Trophoblast cell (in vitro differentiated cells and primary cell): Measurements from ENCODE around the gene FOXE1. TPM values are rescaled to one million over a fixed set of nuclear protein-coding genes. Genes with fewer than 3 reads are reported as not detected.

Experiments
- DNase-seq, 2 donors: peaks; one replicate each; pipeline ENCODE4 v3.0.0-alpha.2; 2016
- H2AFZ ChIP-seq: 2 replicates; pipeline ENCODE4 v1.6.1; 2013; ENCODE audit warnings: low read length, moderate library complexity, mild to moderate bottlenecking; ENCODE audit not compliant: insufficient read depth, poor library complexity
- H2AK5ac ChIP-seq: 2 replicates; pipeline ENCODE4 v1.6.1; 2013; ENCODE audit warnings: mild to moderate bottlenecking, low read length
- H2BK120ac ChIP-seq: 2 replicates; pipeline ENCODE4 v1.6.1; 2013; ENCODE audit warnings: low read length, mild to moderate bottlenecking, moderate library complexity; ENCODE audit not compliant: insufficient read depth, poor library complexity
- H2BK12ac ChIP-seq: 2 replicates; pipeline ENCODE4 v1.6.1; 2013; ENCODE audit warnings: mild to moderate bottlenecking, low read length, moderate library complexity
- H2BK5ac ChIP-seq: 2 replicates; pipeline ENCODE4 v1.6.1; 2013; ENCODE audit warnings: low read length, low read depth, moderate library complexity, mild to moderate bottlenecking; ENCODE audit not compliant: poor library complexity
- H3K14ac ChIP-seq: 2 replicates; pipeline ENCODE4 v1.6.1; 2013; ENCODE audit warnings: mild to moderate bottlenecking, low read length
- H3K18ac ChIP-seq: 2 replicates; pipeline ENCODE4 v1.6.1; 2013; ENCODE audit warnings: mild to moderate bottlenecking, low read length
- H3K23ac ChIP-seq: 2 replicates; pipeline ENCODE4 v1.6.1; 2013; ENCODE audit warnings: low read length
- H3K27ac ChIP-seq: 2 replicates; pipeline ENCODE4 v1.5.1; 2013; ENCODE audit warnings: low read depth, mild to moderate bottlenecking, inconsistent platforms, low read length, moderate library complexity
- H3K27me3 ChIP-seq: 2 replicates; pipeline ENCODE4 v1.6.1; 2013; ENCODE audit warnings: inconsistent platforms, mild to moderate bottlenecking, low read length, moderate library complexity; ENCODE audit not compliant: insufficient read depth
- H3K36me3 ChIP-seq, 2 experiments: 1 replicate in 1 of 2; 2 replicates in 1 of 2; pipeline ENCODE4 v1.6.1; 2013; ENCODE audit warnings: low read length in 2 of 2, mild to moderate bottlenecking in 2 of 2, moderate library complexity in 1 of 2; ENCODE audit not compliant: insufficient read depth in 2 of 2, control insufficient read depth in 1 of 2
- H3K4ac ChIP-seq: 2 replicates; pipeline ENCODE4 v1.6.1; 2013; ENCODE audit warnings: low read depth, mild to moderate bottlenecking, low read length, moderate library complexity
- H3K4me1 ChIP-seq, 2 experiments: 1 replicate in 1 of 2; 2 replicates in 1 of 2; pipeline ENCODE4 v1.6.1; 2013; ENCODE audit warnings: low read length in 2 of 2, mild to moderate bottlenecking in 2 of 2, moderate library complexity in 1 of 2; ENCODE audit not compliant: insufficient read depth in 2 of 2, control insufficient read depth in 1 of 2
- H3K4me2 ChIP-seq: 2 replicates; pipeline ENCODE4 v1.6.1; 2013; ENCODE audit warnings: inconsistent platforms, mild to moderate bottlenecking, low read length, moderate library complexity
- H3K4me3 ChIP-seq: 2 replicates; pipeline ENCODE4 v1.5.1; 2013; ENCODE audit warnings: mild to moderate bottlenecking, low read depth, low read length, inconsistent platforms
- H3K79me1 ChIP-seq: one replicate; pipeline ENCODE4 v1.6.1; 2013; ENCODE audit warnings: low read length
- H3K79me2 ChIP-seq: 2 replicates; pipeline ENCODE4 v1.6.1; 2013; ENCODE audit warnings: low read length, mild to moderate bottlenecking; ENCODE audit not compliant: control insufficient read depth, insufficient read depth, poor library complexity
- H3K9ac ChIP-seq: 2 replicates; pipeline ENCODE4 v1.6.1; 2013; ENCODE audit warnings: mild to moderate bottlenecking, low read length
- H3K9me3 ChIP-seq: 2 replicates; pipeline ENCODE4 v1.6.1; 2013; ENCODE audit warnings: low read depth, mild to moderate bottlenecking, control low read depth, inconsistent platforms, low read length; ENCODE audit not compliant: insufficient read depth
- H4K12ac ChIP-seq: 2 replicates; pipeline ENCODE4 v1.6.1; 2013; ENCODE audit warnings: low read depth, mild to moderate bottlenecking, low read length, moderate library complexity
- H4K8ac ChIP-seq: 2 replicates; pipeline ENCODE4 v1.6.1; 2013; ENCODE audit warnings: low read depth, mild to moderate bottlenecking, low read length, moderate library complexity
- H4K91ac ChIP-seq: one replicate; pipeline ENCODE4 v1.6.1; 2013; ENCODE audit warnings: low read depth, mild to moderate bottlenecking, low read length, moderate library complexity
- WGBS: extraction: QIAGEN DNeasy Blood & Tissue Kit; methylation state at CpG from one replicate; pipeline ENCODE4 v1.1.7; 2013; ENCODE audit warnings: missing lambda C conversion rate; ENCODE audit not compliant: insufficient read length, insufficient coverage; ENCODE audit errors: extremely low coverage; 5-methylcytosine and 5-hydroxymethylcytosine counted together
- polyA plus RNA-seq: library from polyadenylated mRNA; stranded (reverse); fragments of 200-250 nt; gene quantifications from 2 replicates; pipeline ENCODE4 v1.2.3, GENCODE V29; 2013

Gene FOXE1
- not detected in 2 replicates for polyA plus RNA-seq

DNA sequence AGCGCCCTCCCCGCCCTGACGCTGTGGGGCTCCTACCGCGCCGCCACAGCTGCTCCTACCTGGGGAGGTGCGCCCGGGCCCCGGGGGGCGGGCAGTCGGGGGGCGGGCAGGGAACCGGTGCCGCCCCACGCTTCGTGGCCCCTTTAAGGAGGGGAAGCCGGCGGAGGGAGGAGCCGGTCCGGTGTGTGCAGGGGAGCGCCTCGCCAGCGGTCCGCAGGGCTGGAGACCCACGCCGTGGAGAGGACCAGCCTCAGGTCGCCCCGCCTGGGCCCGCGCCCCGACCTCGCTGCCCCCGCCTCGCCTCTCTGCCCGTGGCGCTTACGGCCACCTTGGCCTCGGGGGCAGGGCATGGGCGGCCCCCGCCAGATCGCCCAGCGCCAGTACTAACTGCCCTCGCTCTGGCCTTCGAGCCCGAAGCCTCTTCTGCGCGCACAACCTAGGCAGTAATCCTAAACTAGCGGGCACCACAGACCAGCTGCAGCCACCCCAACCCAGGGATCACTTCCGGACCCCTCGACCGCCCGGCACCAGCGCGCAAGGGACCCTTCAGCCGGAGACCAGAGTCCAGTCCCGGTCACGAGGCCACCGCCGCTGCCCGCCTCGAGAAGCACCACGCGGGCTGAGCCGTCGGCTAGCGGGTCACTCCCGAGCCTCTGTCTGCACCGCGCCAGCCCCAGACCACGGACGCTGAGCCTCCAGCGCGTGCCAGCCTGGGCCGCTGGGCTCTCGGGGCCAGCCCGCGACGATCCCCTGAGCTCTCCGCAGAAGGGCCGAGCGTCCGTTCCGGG, at the start of gene FOXE1:
TSS of gene FOXE1 (plus strand) at position 171 of the 788 bp plus-strand sequence. CDS start 689 bp downstream, outside the sequence.
- Histone ChIP-seq H3K27ac (no peak within 1 kb of the TSS), H3K4me3 (peak within 1 kb of the TSS; percentile 44), H2BK5ac (no peak within 1 kb of the TSS), H3K14ac (no peak within 1 kb of the TSS), H3K4ac (no peak within 1 kb of the TSS), H3K79me2 (no peaks in the 10 kb centered on the region), H3K36me3 (no peaks in the 10 kb centered on the region), H2AK5ac (no peak within 1 kb of the TSS), H3K4me2 (peak within 1 kb of the TSS; percentile 73), H4K12ac (peak within 1 kb of the TSS; percentile 31), H3K23ac (no peak within 1 kb of the TSS), H2AFZ (peak within 1 kb of the TSS; percentile 50), H4K8ac (no peak within 1 kb of the TSS), H2BK12ac (no peak within 1 kb of the TSS), H3K79me1 (no peaks in the 10 kb centered on the region), H3K18ac (no peak within 1 kb of the TSS), H3K27me3 (peaks cover 90% of the 10 kb centered on the region), H3K4me1 (peaks cover 8 to 15% of the 10 kb centered on the region in 2 experiments), H3K9me3 (peaks cover 24% of the 10 kb centered on the region), H3K9ac (no peak within 1 kb of the TSS), H2BK120ac (no peak within 1 kb of the TSS), H4K91ac (no peak within 1 kb of the TSS)
- no CpG with 5 or more reads among the region's 83 CpGs for WGBS
- DNase-seq = no peak

DNA sequence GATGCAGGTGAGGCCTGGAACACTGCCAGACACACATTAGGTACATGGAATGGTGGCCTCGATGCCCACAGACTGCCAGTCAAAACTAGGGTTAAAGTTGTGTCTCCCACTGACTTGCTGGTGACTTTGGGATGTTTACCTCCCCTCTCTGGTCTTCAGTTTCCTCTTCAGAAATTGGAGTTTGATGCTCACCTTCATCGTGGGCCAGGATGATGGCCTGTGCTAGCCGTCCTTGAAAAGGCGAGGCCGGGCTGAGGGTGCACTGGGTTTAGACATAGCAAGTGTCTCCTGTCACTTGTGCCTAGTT, 49.0 kb upstream of the FOXE1 start:
- no peak overlapping the region for H4K91ac ChIP-seq
- peak overlapping the region; percentile 86 for H4K8ac ChIP-seq
- no peaks in the 10 kb centered on the region for H3K27me3 ChIP-seq
- peaks cover 3% of the 10 kb centered on the region for H3K79me1 ChIP-seq
- no peak overlapping the region for H3K27ac ChIP-seq
- no peak overlapping the region for H2BK120ac ChIP-seq
- no peak overlapping the region for H3K4me3 ChIP-seq
- no peak overlapping the region for H4K12ac ChIP-seq
- peak overlapping the region; percentile 85 for H2AFZ ChIP-seq
- H3K36me3 ChIP-seq = no peaks in the 10 kb centered on the region
- no peak overlapping the region for H3K9ac ChIP-seq
- peak overlapping the region; percentile 66 for H3K4me2 ChIP-seq
- H3K23ac ChIP-seq = no peak overlapping the region
- peaks cover 3 to 7% of the 10 kb centered on the region in 2 experiments for H3K4me1 ChIP-seq
- peaks cover 2% of the 10 kb centered on the region for H3K9me3 ChIP-seq
- no CpG with 5 or more reads among the region's 5 CpGs for WGBS
- no peak overlapping the region for H2AK5ac ChIP-seq
- no peak overlapping the region for H3K18ac ChIP-seq
- H3K14ac ChIP-seq = no peak overlapping the region
- H2BK5ac ChIP-seq = no peak overlapping the region
- DNase-seq = no peak
- H2BK12ac ChIP-seq = no peak overlapping the region
- peaks cover 2% of the 10 kb centered on the region for H3K79me2 ChIP-seq
- no peak overlapping the region for H3K4ac ChIP-seq

DNA sequence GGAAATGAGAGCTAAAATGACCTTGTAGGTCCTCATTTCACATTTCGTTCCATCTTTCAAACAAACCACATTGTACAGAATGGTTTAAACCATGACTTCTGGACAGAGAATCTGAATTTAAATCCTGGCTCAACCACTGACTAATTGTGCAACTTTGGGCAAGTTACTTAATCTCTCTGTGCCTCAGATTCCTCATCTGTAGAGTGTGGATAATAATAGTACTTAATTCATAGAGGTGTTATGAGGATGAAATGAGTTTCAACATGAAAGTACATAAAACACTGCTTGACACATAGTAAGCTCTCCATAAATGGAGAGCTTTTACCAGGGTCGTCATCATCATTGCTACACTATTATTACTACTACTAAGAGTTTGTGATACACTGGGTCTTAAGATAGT, 46.3 kb upstream of the FOXE1 start:
- no CpG with 5 or more reads among the region's 2 CpGs for WGBS
- Histone ChIP-seq H2BK120ac (no peak overlapping the region), H3K79me2 (peaks cover 2% of the 10 kb centered on the region), H3K4ac (no peak overlapping the region), H4K91ac (no peak overlapping the region), H3K4me1 (peaks cover 3 to 6% of the 10 kb centered on the region in 2 experiments), H2AK5ac (no peak overlapping the region), H3K9me3 (peaks cover 2% of the 10 kb centered on the region), H3K27me3 (no peaks in the 10 kb centered on the region), H2BK5ac (no peak overlapping the region), H3K27ac (no peak overlapping the region), H4K8ac (no peak overlapping the region), H3K23ac (no peak overlapping the region), H3K14ac (no peak overlapping the region), H3K18ac (no peak overlapping the region), H3K79me1 (peaks cover 3% of the 10 kb centered on the region), H2BK12ac (no peak overlapping the region), H4K12ac (no peak overlapping the region), H2AFZ (no peak overlapping the region), H3K4me3 (no peak overlapping the region), H3K9ac (no peak overlapping the region), H3K36me3 (no peaks in the 10 kb centered on the region), H3K4me2 (no peak overlapping the region)
- DNase-seq = no peak

DNA sequence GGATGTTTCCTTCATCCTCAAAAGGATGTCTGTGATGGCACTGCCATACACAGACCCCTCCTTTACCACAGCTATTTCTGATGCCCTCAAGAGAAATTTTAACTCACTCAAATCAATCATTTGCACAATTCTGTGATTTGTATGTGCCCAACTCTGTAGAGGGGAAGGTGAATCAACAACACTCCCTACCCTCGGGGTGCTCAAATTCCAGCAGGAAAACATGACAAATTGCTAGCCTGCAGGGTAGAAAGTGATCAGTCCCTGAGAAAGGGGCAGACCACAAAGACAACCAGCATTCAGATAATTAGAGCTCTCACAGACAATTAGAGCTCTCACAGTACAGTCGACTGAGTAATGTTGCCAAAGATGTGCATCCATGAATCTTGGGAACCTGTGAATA, 45.3 kb upstream of the FOXE1 start:
- Histone ChIP-seq H3K9ac (no peak overlapping the region), H3K4ac (no peak overlapping the region), H3K14ac (no peak overlapping the region), H3K79me1 (peaks cover 3% of the 10 kb centered on the region), H4K12ac (no peak overlapping the region), H4K91ac (no peak overlapping the region), H3K4me3 (no peak overlapping the region), H2BK5ac (no peak overlapping the region), H3K36me3 (no peaks in the 10 kb centered on the region), H3K79me2 (peaks cover 2% of the 10 kb centered on the region), H3K4me2 (no peak overlapping the region), H4K8ac (no peak overlapping the region), H3K27me3 (no peaks in the 10 kb centered on the region), H2BK12ac (no peak overlapping the region), H2BK120ac (no peak overlapping the region), H3K27ac (no peak overlapping the region), H3K23ac (no peak overlapping the region), H3K4me1 (peaks cover 2 to 3% of the 10 kb centered on the region in 2 experiments), H3K18ac (no peak overlapping the region), H2AK5ac (no peak overlapping the region), H2AFZ (no peak overlapping the region), H3K9me3 (peaks cover 2% of the 10 kb centered on the region)
- no CpG with 5 or more reads among the region's 2 CpGs for WGBS
- no peak for DNase-seq
